ENCODE results near the gene POU3F1.

The POU3F1 gene

GRCh38 chr1:38000529-38001455 is 45.8 kb downstream of the POU3F1 start:
- FAIRE-seq, result no peak

- FAIRE-seq, result no peak
Observed at GRCh38 chr1:38000233-38000528, 46.4 kb downstream of the POU3F1 start.

- FAIRE-seq, result no peak
Observed at GRCh38 chr1:37999430-38000232, 47.0 kb downstream of the POU3F1 start.

- FAIRE-seq, result no peak
Observed at GRCh38 chr1:37998913-37999429, 47.6 kb downstream of the POU3F1 start.

- no peak for FAIRE-seq
Observed at GRCh38 chr1:37998089-37998808, 48.3 kb downstream of the POU3F1 start.

- no peak for FAIRE-seq
Observed at GRCh38 chr1:37997256-37998088, 49.1 kb downstream of the POU3F1 start.

- no peak for FAIRE-seq
Observed at GRCh38 chr1:37995751-37996345, 50.7 kb downstream of the POU3F1 start.

- no peak for FAIRE-seq
Observed at GRCh38 chr1:37994886-37995566, 51.6 kb downstream of the POU3F1 start.
